T-helper 1 cell treated with Interleukin-12 subunit alpha and Interleukin-12 subunit beta and Interleukin-4 antibody, amounts not matched to agents 30 μg/mL and 1 μg/mL, for 36 hours (primary cell): Measurements from ENCODE around the gene KCNF1.

Experiments used
- H3K27ac Mint-ChIP-seq: one replicate; pipeline ENCODE4 v1.8.0; 2021; ENCODE audit warnings: mild to moderate bottlenecking, mixed read lengths
- H3K27me3 Mint-ChIP-seq: one replicate; pipeline ENCODE4 v1.8.0; 2021; ENCODE audit warnings: low read depth, mixed read lengths
- H3K36me3 Mint-ChIP-seq: one replicate; pipeline ENCODE4 v1.8.0; 2021; ENCODE audit warnings: low read depth, mixed read lengths
- H3K4me1 Mint-ChIP-seq: one replicate; pipeline ENCODE4 v1.8.0; 2021; ENCODE audit warnings: low read depth, mixed read lengths
- H3K4me3 Mint-ChIP-seq: one replicate; pipeline ENCODE4 v1.8.0; 2021; ENCODE audit warnings: mild to moderate bottlenecking, moderate library complexity, mixed read lengths
- H3K9me3 Mint-ChIP-seq: one replicate; pipeline ENCODE4 v1.8.0; 2021; ENCODE audit warnings: mixed read lengths

Gene KCNF1

GRCh38 chr2:10905006-10905861 is 6.5 kb upstream of the KCNF1 start:
- peaks cover 9% of the 10 kb centered on the region for H3K27me3 Mint-ChIP-seq
- H3K4me1 Mint-ChIP-seq, result no peaks in the 10 kb centered on the region
- H3K36me3 Mint-ChIP-seq, result no peaks in the 10 kb centered on the region
- H3K9me3 Mint-ChIP-seq, result peaks cover 5% of the 10 kb centered on the region
- H3K27ac Mint-ChIP-seq, result no peak overlapping the region
- H3K4me3 Mint-ChIP-seq, result no peak overlapping the region

DNA sequence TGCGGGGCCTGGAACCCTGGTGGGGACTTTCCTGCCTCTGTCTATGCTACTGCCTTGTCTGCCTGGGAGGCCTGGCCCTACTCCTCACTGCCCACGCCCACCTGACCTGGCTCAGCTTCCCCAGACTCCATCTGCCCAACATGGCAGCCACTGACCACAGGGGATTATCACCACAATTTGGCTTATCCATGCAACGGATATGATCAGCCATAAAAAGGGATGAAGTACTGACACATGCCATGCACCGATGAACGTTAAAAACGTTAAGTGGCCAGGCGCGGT is 5.9 kb upstream of the KCNF1 start:
- Mint-ChIP-seq H3K27ac (no peak overlapping the region), H3K9me3 (peaks cover 5% of the 10 kb centered on the region), H3K27me3 (peaks cover 9% of the 10 kb centered on the region), H3K4me3 (no peak overlapping the region), H3K4me1 (no peaks in the 10 kb centered on the region), H3K36me3 (no peaks in the 10 kb centered on the region)

GRCh38 chr2:10906926-10907625 is 4.7 kb upstream of the KCNF1 start:
- Mint-ChIP-seq H3K4me1 (no peaks in the 10 kb centered on the region), H3K36me3 (no peaks in the 10 kb centered on the region), H3K4me3 (no peak overlapping the region), H3K27ac (no peak overlapping the region), H3K9me3 (peaks cover 5% of the 10 kb centered on the region), H3K27me3 (peaks cover 16% of the 10 kb centered on the region)

- peaks cover 25% of the 10 kb centered on the region for H3K27me3 Mint-ChIP-seq
- no peak overlapping the region for H3K27ac Mint-ChIP-seq
- no peak overlapping the region for H3K4me3 Mint-ChIP-seq
- no peaks in the 10 kb centered on the region for H3K36me3 Mint-ChIP-seq
- H3K9me3 Mint-ChIP-seq, result peaks cover 5% of the 10 kb centered on the region
- no peaks in the 10 kb centered on the region for H3K4me1 Mint-ChIP-seq
Measured at GRCh38 chr2:10908195-10908594, 3.5 kb upstream of the KCNF1 start.

GRCh38 chr2:10909050-10909995 is 2.4 kb upstream of the KCNF1 start:
- H3K36me3 Mint-ChIP-seq, result no peaks in the 10 kb centered on the region
- no peaks in the 10 kb centered on the region for H3K4me1 Mint-ChIP-seq
- H3K4me3 Mint-ChIP-seq, result no peak overlapping the region
- peaks cover 28% of the 10 kb centered on the region for H3K27me3 Mint-ChIP-seq
- peaks cover 4% of the 10 kb centered on the region for H3K9me3 Mint-ChIP-seq
- no peak overlapping the region for H3K27ac Mint-ChIP-seq

GRCh38 chr2:10909996-10910341 is 1.8 kb upstream of the KCNF1 start:
- Mint-ChIP-seq H3K9me3 (no peaks in the 10 kb centered on the region), H3K36me3 (no peaks in the 10 kb centered on the region), H3K4me3 (no peak overlapping the region), H3K27ac (no peak overlapping the region), H3K27me3 (peaks cover 33% of the 10 kb centered on the region), H3K4me1 (no peaks in the 10 kb centered on the region)

GRCh38 chr2:10910625-10911024 is 1.1 kb upstream of the KCNF1 start:
- H3K4me3 Mint-ChIP-seq, result no peak overlapping the region
- no peaks in the 10 kb centered on the region for H3K4me1 Mint-ChIP-seq
- no peaks in the 10 kb centered on the region for H3K36me3 Mint-ChIP-seq
- peaks cover 33% of the 10 kb centered on the region for H3K27me3 Mint-ChIP-seq
- H3K27ac Mint-ChIP-seq, result no peak overlapping the region
- no peaks in the 10 kb centered on the region for H3K9me3 Mint-ChIP-seq

GRCh38 chr2:10912076-10912731 is 470 bp downstream of the KCNF1 start:
- Mint-ChIP-seq H3K27me3 (peaks cover 33% of the 10 kb centered on the region), H3K36me3 (no peaks in the 10 kb centered on the region), H3K9me3 (no peaks in the 10 kb centered on the region), H3K4me1 (no peaks in the 10 kb centered on the region), H3K27ac (no peak overlapping the region), H3K4me3 (no peak overlapping the region)

GRCh38 chr2:10912796-10913455 is 1.2 kb downstream of the KCNF1 start:
- H3K27me3 Mint-ChIP-seq, result peaks cover 33% of the 10 kb centered on the region

DNA sequence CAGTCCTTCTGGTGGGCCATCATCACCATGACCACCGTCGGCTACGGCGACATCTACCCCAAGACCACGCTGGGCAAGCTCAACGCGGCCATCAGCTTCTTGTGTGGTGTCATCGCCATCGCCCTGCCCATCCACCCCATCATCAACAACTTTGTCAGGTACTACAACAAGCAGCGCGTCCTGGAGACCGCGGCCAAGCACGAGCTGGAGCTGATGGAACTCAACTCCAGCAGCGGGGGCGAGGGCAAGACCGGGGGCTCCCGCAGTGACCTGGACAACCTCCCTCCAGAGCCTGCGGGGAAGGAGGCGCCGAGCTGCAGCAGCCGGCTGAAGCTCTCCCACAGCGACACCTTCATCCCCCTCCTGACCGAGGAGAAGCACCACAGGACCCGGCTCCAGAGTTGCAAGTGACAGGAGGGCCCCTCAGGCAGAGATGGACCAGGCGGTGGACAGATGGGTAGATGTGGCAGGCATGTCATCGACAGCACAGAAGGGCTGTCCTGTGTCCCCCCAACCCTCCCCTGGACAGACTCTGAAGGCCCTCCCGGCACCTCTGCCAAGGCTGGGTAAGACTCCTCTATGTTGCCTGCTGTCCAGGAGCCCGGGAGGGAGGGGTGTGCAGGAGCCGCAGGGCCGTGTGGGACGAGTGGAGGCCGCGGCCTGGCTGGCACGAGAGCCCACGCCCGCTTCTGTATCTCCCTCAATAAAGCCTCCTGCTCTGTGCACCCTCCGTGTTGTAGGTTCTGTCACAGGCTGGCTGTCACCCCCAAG is 2.0 kb downstream of the KCNF1 start:
- Mint-ChIP-seq H3K4me3 (no peak overlapping the region), H3K36me3 (no peaks in the 10 kb centered on the region), H3K4me1 (no peaks in the 10 kb centered on the region), H3K27ac (no peak overlapping the region), H3K27me3 (peaks cover 33% of the 10 kb centered on the region), H3K9me3 (no peaks in the 10 kb centered on the region)

More at GRCh38 chr2:10912796-10913455, 1.2 kb downstream of the KCNF1 start:
- Mint-ChIP-seq H3K4me3 (no peak overlapping the region), H3K4me1 (no peaks in the 10 kb centered on the region), H3K9me3 (no peaks in the 10 kb centered on the region), H3K27ac (no peak overlapping the region), H3K36me3 (no peaks in the 10 kb centered on the region)

GRCh38 chr2:10914272-10914693 is 2.5 kb downstream of the KCNF1 start:
- Mint-ChIP-seq H3K36me3 (no peaks in the 10 kb centered on the region), H3K4me3 (no peak overlapping the region), H3K27me3 (peaks cover 33% of the 10 kb centered on the region), H3K9me3 (no peaks in the 10 kb centered on the region), H3K4me1 (no peaks in the 10 kb centered on the region), H3K27ac (no peak overlapping the region)

- no peaks in the 10 kb centered on the region for H3K36me3 Mint-ChIP-seq
- no peak overlapping the region for H3K4me3 Mint-ChIP-seq
- no peaks in the 10 kb centered on the region for H3K4me1 Mint-ChIP-seq
- H3K9me3 Mint-ChIP-seq, result no peaks in the 10 kb centered on the region
- H3K27ac Mint-ChIP-seq, result no peak overlapping the region
- peaks cover 28% of the 10 kb centered on the region for H3K27me3 Mint-ChIP-seq
Measured at GRCh38 chr2:10915236-10915635, 3.5 kb downstream of the KCNF1 start.

- Mint-ChIP-seq H3K4me1 (no peaks in the 10 kb centered on the region), H3K27me3 (peaks cover 24% of the 10 kb centered on the region), H3K9me3 (no peaks in the 10 kb centered on the region)
Measured at GRCh38 chr2:10915731-10916276, 4.1 kb downstream of the KCNF1 start.

More at GRCh38 chr2:10915731-10916276, 4.1 kb downstream of the KCNF1 start:
- Mint-ChIP-seq H3K36me3 (no peaks in the 10 kb centered on the region), H3K27ac (no peak overlapping the region), H3K4me3 (no peak overlapping the region)
